ENCODE data around the gene TPM4. TPM values are rescaled to one million over a fixed set of nuclear protein-coding genes. Genes with fewer than 3 reads are reported as not detected.

Gene TPM4
- total and polyA plus RNA-seq, 2 of the 13 experiments (the other 11 are each of a cell fraction or from before 2014, with no cell fraction given): 180 to 188 TPM

DNA sequence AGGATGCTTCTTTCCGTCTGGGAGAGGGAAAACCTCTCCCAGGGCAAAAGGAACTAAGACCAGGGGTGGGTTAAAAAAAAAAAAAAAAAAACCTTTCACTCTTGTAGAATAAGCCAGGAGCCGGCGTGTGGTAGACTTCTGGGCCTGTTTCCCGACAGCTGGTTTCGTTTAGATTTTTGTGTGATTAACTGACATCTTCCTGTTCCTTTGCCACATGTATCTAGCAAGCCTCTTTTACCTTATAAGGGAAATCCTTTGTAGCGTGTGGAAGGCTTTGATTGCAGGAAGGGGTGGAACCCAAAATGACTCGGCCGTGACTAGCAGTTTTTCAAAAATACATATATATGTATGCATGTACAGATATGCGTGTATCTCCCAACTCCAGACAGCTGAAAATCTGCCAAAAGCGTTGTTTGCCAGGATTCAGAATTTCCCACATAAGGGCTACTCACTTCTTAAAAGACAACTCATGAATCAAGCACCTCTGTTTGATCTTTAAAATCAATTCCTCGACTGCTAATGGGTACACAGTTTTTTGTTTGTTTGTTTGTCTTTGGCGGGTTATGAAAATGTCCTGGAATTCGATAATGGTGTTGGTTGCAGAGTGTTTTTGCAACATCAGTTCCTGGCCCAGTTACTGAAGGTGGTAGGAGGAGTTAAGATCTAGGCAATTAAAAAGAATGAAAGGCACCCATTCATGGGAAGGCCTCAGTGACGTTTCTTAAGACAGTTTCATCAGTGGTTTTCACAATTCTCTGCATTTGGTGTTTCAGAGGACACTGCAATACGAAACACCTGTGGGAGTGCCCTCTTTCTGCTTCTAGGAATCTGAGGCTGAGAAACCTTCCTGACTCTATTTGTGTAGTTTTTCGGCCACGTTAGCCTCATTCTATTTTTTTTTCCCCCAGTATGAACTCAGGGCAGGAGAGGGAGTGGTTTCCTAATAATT, 2.7 kb downstream of the TPM4 start:
- FAIRE-seq: peak; percentile 66
- peak overlapping the region; percentile 97 for H3K9ac ChIP-seq (ENCODE audit: insufficient read depth, low read depth, low read length)
- TF ChIP-seq SOX6 (IDR thresholded peaks at IDR 0.05) (no peak), SOX6 (CRISPR knock-in tag; IDR thresholded peaks at IDR 0.05) (peak; percentile 13; the same call in 1 of the 2 replicates), BRD4 (CRISPR knock-in tag; IDR thresholded peaks at IDR 0.05) (no peak), ZXDC (CRISPR knock-in tag; IDR thresholded peaks at IDR 0.05) (no peak), USF2 (IDR thresholded peaks at IDR 0.05; ENCODE audit: low read depth, low read length) (no peak), USF2 (CRISPR knock-in tag; IDR thresholded peaks at IDR 0.05; ENCODE audit: borderline replicate concordance) (peak; percentile 62; the same call in 1 of the 2 replicates), FOXP1 (IDR thresholded peaks at IDR 0.05) (peak; percentile 72; the same call in 1 of the 2 replicates), FOXP1 (CRISPR knock-in tag; IDR thresholded peaks at IDR 0.05) (peak; percentile 68), ZFP36L1 (CRISPR knock-in tag; IDR thresholded peaks at IDR 0.05) (0 out of 2 replicates have a peak, but pooled peaks have one; percentile 19), KDM3A (CRISPR knock-in tag; IDR thresholded peaks at IDR 0.05; ENCODE audit: low read depth) (no peak)
- TF ChIP-seq, protein P1, sequence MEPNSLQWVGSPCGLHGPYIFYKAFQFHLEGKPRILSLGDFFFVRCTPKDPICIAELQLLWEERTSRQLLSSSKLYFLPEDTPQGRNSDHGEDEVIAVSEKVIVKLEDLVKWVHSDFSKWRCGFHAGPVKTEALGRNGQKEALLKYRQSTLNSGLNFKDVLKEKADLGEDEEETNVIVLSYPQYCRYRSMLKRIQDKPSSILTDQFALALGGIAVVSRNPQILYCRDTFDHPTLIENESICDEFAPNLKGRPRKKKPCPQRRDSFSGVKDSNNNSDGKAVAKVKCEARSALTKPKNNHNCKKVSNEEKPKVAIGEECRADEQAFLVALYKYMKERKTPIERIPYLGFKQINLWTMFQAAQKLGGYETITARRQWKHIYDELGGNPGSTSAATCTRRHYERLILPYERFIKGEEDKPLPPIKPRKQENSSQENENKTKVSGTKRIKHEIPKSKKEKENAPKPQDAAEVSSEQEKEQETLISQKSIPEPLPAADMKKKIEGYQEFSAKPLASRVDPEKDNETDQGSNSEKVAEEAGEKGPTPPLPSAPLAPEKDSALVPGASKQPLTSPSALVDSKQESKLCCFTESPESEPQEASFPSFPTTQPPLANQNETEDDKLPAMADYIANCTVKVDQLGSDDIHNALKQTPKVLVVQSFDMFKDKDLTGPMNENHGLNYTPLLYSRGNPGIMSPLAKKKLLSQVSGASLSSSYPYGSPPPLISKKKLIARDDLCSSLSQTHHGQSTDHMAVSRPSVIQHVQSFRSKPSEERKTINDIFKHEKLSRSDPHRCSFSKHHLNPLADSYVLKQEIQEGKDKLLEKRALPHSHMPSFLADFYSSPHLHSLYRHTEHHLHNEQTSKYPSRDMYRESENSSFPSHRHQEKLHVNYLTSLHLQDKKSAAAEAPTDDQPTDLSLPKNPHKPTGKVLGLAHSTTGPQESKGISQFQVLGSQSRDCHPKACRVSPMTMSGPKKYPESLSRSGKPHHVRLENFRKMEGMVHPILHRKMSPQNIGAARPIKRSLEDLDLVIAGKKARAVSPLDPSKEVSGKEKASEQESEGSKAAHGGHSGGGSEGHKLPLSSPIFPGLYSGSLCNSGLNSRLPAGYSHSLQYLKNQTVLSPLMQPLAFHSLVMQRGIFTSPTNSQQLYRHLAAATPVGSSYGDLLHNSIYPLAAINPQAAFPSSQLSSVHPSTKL (CRISPR knock-in tag; IDR thresholded peaks at IDR 0.05): 0 out of 2 replicates have a peak, but pooled peaks have one; percentile 17
- TF ChIP-seq, protein P2, sequence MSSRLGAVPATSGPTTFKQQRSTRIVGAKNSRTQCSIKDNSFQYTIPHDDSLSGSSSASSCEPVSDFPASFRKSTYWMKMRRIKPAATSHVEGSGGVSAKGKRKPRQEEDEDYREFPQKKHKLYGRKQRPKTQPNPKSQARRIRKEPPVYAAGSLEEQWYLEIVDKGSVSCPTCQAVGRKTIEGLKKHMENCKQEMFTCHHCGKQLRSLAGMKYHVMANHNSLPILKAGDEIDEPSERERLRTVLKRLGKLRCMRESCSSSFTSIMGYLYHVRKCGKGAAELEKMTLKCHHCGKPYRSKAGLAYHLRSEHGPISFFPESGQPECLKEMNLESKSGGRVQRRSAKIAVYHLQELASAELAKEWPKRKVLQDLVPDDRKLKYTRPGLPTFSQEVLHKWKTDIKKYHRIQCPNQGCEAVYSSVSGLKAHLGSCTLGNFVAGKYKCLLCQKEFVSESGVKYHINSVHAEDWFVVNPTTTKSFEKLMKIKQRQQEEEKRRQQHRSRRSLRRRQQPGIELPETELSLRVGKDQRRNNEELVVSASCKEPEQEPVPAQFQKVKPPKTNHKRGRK (CRISPR knock-in tag; IDR thresholded peaks at IDR 0.05): no peak

More for the DNA sequence above, 2.7 kb downstream of the TPM4 start:
- intact Hi-C loops (cut with micrococcal nuclease; ENCODE audit: unreplicated experiment): no loop called here
- Histone ChIP-seq H3K9me3 (ENCODE audit: low read length) (no peaks in the 10 kb centered on the region), H3K27me3 (ENCODE audit: control insufficient read depth in 1 of 2, insufficient read depth in 2 of 2, low read length in 2 of 2) (no peaks in the 10 kb centered on the region), H4K20me1 (ENCODE audit: insufficient read depth, low read length) (peaks cover 17% of the 10 kb centered on the region; the same call in 1 of the 2 replicates), H3K36me3 (replicated peaks in 1 of 2; ENCODE audit: control insufficient read depth in 1 of 2, insufficient read depth in 2 of 2, low read length in 2 of 2) (peaks cover 8 to 39% of the 10 kb centered on the region in 2 experiments), H3K4me1 (ENCODE audit: insufficient read depth, low read length) (peaks cover 74% of the 10 kb centered on the region), H3K79me2 (ENCODE audit: insufficient read depth, low read length) (peaks cover 53% of the 10 kb centered on the region), H3K4me2 (ENCODE audit: low read depth, low read length) (peak overlapping the region; percentile 98), H3K27ac (ENCODE audit: extremely low read length, insufficient read depth, low read length) (peak overlapping the region; percentile 90), H2AFZ (ENCODE audit: low read length) (no peak overlapping the region), H3K4me3 (replicated peaks in 1 of 3; ENCODE audit: insufficient read depth in 1 of 3, low read depth in 2 of 3, low read length in 3 of 3) (peak overlapping the region; percentile 84 to 87 (median 84); a peak in 5 of 6 replicates)
- TSS peak; percentile 48 for BruUV-seq (replicated peaks)
- 22% methylated on average over 17 of the region's 17 CpGs for WGBS (ENCODE audit: low lambda C conversion rate)
- in situ Hi-C loops (cut with HindIII; ENCODE audit: extremely low pct_ligation_motif_present, low pct_unique_long_range_greater_than_20kb): no loop called here
- ATAC-seq: no peak
- ChIA-PET CTCF (ENCODE audit: low intra/inter-chr PET ratio, low total read pairs) (no interaction called here), POLR2A (interaction anchor here (0.6 to 5.7 kb wide), 6 partner anchors 9 to 697 kb away, joined by 4 to 66 read pairs (median 6); partner anchors contain the start of genes HSH2D and RAB8A)
- DNase-seq (ENCODE audit: low spot score): peak; percentile 79

All from HepG2 (cell line).